GM12878 (cell line): Measurements from ENCODE around the gene KRT24. TPM values are rescaled to one million over a fixed set of nuclear protein-coding genes. Genes with fewer than 3 reads are reported as not detected.

Source experiments
- ATAC-seq: fragments of 200-7000 bp; cut with Tn5 transposase; 3 replicates; pipeline ENCODE4 v1.9.1; 2020; ENCODE audit warnings: mild to moderate bottlenecking, moderate library complexity
- BruUV-seq: library from RNA; stranded (reverse); fragments of 400-500 nt; replicated peaks from 2 replicates; lab custom pipeline; 2021; lab: Mats Ljungman, UMichigan
- CTCF ChIA-PET: fragments of 300-600 bp; sonication (Branson Sonifier 250); formaldehyde crosslinking; extraction: SDS; loops from one replicate; lab custom pipeline; 2021; ENCODE audit warnings: inconsistent platforms; lab: Yijun Ruan, JAX
- POLR2A ChIA-PET: fragments of 350-600 bp; formaldehyde crosslinking; extraction: SDS; loops from one replicate; lab custom pipeline; 2021; ENCODE audit warnings: inconsistent platforms; lab: Charles Lee
- RAD21 ChIA-PET: fragments of 300-600 bp; sonication (Branson Sonifier 250); formaldehyde crosslinking; loops from one replicate; lab custom pipeline; 2023; ENCODE audit warnings: antibody characterized with exemption; ENCODE audit not compliant: unreplicated experiment; lab: Charles Lee
- SMC1A ChIA-PET: fragments of 300-600 bp; sonication (Branson Sonifier 250); formaldehyde crosslinking; loops from one replicate; lab custom pipeline; 2023; ENCODE audit not compliant: unreplicated experiment, uncharacterized antibody; lab: Charles Lee
- DNase-seq: peaks from one replicate; pipeline ENCODE4 v3.0.0-alpha.2; 2011; ENCODE audit warnings: low read depth, low spot score
- FAIRE-seq: peaks from 3 replicates; lab custom pipeline; 2011; peaks lifted over from hg19 to GRCh38; lab: Jason Lieb, UNC
- H2AFZ ChIP-seq: 2 replicates; pipeline ENCODE4 v1.6.0; 2011; ENCODE audit warnings: low read depth, low read length, control low read depth; ENCODE audit not compliant: control insufficient read depth
- H3K27ac ChIP-seq: 2 replicates; pipeline ENCODE4 v1.5.1; 2011; ENCODE audit warnings: control low read depth; ENCODE audit not compliant: control insufficient read depth, insufficient read depth
- H3K27me3 ChIP-seq, 2 experiments: replicated peaks in 1 of 2; 2 replicates each; pipeline versions ENCODE4 v1.6.0 to v1.6.1; 2011; ENCODE audit warnings: low read length in 1 of 2; ENCODE audit not compliant: control insufficient read depth in 2 of 2, insufficient read depth in 2 of 2
- H3K36me3 ChIP-seq, 2 experiments: 2 replicates each; pipeline ENCODE4 v1.5.1; 2011; ENCODE audit warnings: low read length in 1 of 2; ENCODE audit not compliant: control insufficient read depth in 2 of 2, insufficient read depth in 2 of 2
- H3K4me1 ChIP-seq: 2 replicates; pipeline ENCODE4 v1.6.1; 2011; ENCODE audit warnings: mild to moderate bottlenecking, low read length, moderate library complexity, mixed read lengths; ENCODE audit not compliant: control insufficient read depth, insufficient read depth
- H3K4me2 ChIP-seq: 2 replicates; pipeline ENCODE4 v1.6.0; 2011; ENCODE audit warnings: control low read depth; ENCODE audit not compliant: control insufficient read depth, insufficient read depth
- H3K4me3 ChIP-seq: fragments of 200-600 bp; sonication (generic); 2 replicates; pipeline ENCODE4 v1.5.1; 2016
- H3K79me2 ChIP-seq: 2 replicates; pipeline ENCODE4 v1.6.0; 2011; ENCODE audit warnings: low read length; ENCODE audit not compliant: control insufficient read depth, insufficient read depth
- H3K9ac ChIP-seq: 2 replicates; pipeline ENCODE4 v1.8.0; 2011; ENCODE audit warnings: low read length, control low read depth, mixed read lengths; ENCODE audit not compliant: control insufficient read depth, insufficient read depth
- H3K9me3 ChIP-seq: replicated peaks from 3 replicates; pipeline ENCODE4 v1.5.1; 2011; ENCODE audit warnings: mild to moderate bottlenecking, low read length; ENCODE audit not compliant: control insufficient read depth, insufficient read depth
- H4K20me1 ChIP-seq: 2 replicates; pipeline ENCODE4 v1.6.0; 2011; ENCODE audit not compliant: control insufficient read depth, insufficient read depth
- CTCF ChIP-seq, 3 experiments: IDR thresholded peaks in 2 of 3; conservative IDR thresholded peaks in 1 of 3; 2 replicates each; pipeline ENCODE4 v1.5.1; 2011; ENCODE audit warnings: low read depth in 3 of 3, low read length in 3 of 3, mild to moderate bottlenecking in 3 of 3, control low read depth in 2 of 3, moderate library complexity in 2 of 3, inconsistent platforms in 1 of 3, mixed read lengths in 1 of 3; ENCODE audit not compliant: control insufficient read depth in 2 of 3, insufficient read depth in 1 of 3; ENCODE audit errors: extremely low read depth in 1 of 3
- NFYB ChIP-seq: IDR thresholded peaks from 2 replicates; pipeline ENCODE4 v1.6.1; 2011; ENCODE audit warnings: low read depth, mild to moderate bottlenecking, low read length, improper control_type of control experiment, moderate library complexity; ENCODE audit not compliant: insufficient read depth
- POLR2AphosphoS5 ChIP-seq: IDR thresholded peaks from 2 replicates; pipeline ENCODE4 v1.6.1; 2011; ENCODE audit warnings: mild to moderate bottlenecking, low read length, inconsistent platforms
- PRDM15 ChIP-seq: fragments of 450-650 bp; formaldehyde crosslinking; IDR thresholded peaks from 2 replicates; pipeline ENCODE4 v1.4.0; 2020; ENCODE audit warnings: mild to moderate bottlenecking, moderate library complexity
- TCF3 ChIP-seq: IDR thresholded peaks from 2 replicates; pipeline ENCODE4 v1.6.1; 2012; ENCODE audit warnings: low read depth, mild to moderate bottlenecking, low read length, borderline replicate concordance; ENCODE audit not compliant: insufficient read depth
- WGBS: methylation state at CpG from one replicate; pipeline ENCODE4 v1.1.6; 2016; ENCODE audit warnings: low lambda C conversion rate; ENCODE audit not compliant: insufficient replicate concordance, insufficient coverage; ENCODE audit errors: missing lambda C conversion rate; 5-methylcytosine and 5-hydroxymethylcytosine counted together
- in situ Hi-C: fragments of 300-500 bp; cut with MboI; formaldehyde crosslinking; loops from 9 replicates; pipeline ENCODE4 v1.14.3; 2018; ENCODE audit warnings: mixed read lengths
- intact Hi-C: fragments of 100-400 bp; cut with micrococcal nuclease; formaldehyde crosslinking; loops from one replicate; pipeline ENCODE4 v1.14.2; 2022; ENCODE audit not compliant: unreplicated experiment
- polyA plus RNA-seq, 11 experiments: library from polyadenylated mRNA; depleted of rRNA in 4 of 11; unstranded in 6 of 11; stranded (reverse) in 5 of 11; fragments of >200 nt; fragmentation: Nextera tagmentation in 4 of 11; fragmentation: Illumina TruSeq in 1 of 11; extraction: Ambion mirVana in 4 of 11; extraction: Trizol in 1 of 11; gene quantifications; 1 replicate in 1 of 11; 2 replicates in 10 of 11; pipeline versions ENCODE4 v1.2.1 to v1.2.3, GENCODE V29; 2011 to 2016; ENCODE audit warnings: inconsistent platforms in 2 of 11, missing spikeins in 2 of 11, low read depth in 1 of 11
- total RNA-seq, 4 experiments: library from RNA; depleted of rRNA in 3 of 4; stranded (reverse); fragments of >200 nt in 3 of 4; fragmentation: Illumina TruSeq in 1 of 4; extraction: Trizol in 1 of 4; gene quantifications; 2 replicates each; pipeline versions ENCODE4 v1.2.1 to v1.2.3, GENCODE V29; 2013 to 2021

KRT24 gene
- total and polyA plus RNA-seq, 10 of the 15 experiments (the other 5 are each of a cell fraction or from before 2014, with no cell fraction given) = not detected

GRCh38 chr17:40727447-40728231 is 24.1 kb upstream of the KRT24 start (continued):
- TF ChIP-seq POLR2AphosphoS5 = no peak
- no peak for TF ChIP-seq PRDM15
- TF ChIP-seq NFYB = no peak

GRCh38 chr17:40726919-40727318 is 23.4 kb upstream of the KRT24 start:
- no TSS peak for BruUV-seq
- ChIA-PET RAD21 (interaction anchor here (0.9 to 1.4 kb wide), 12 partner anchors 7 to 937 kb away, joined by 3 to 16 read pairs (median 4); partner anchors contain the start of gene SMARCE1), POLR2A (interaction anchor here (0.8 to 1.1 kb wide), 3 partner anchors 11 to 103 kb away, joined by 3 read pairs; no protein-coding TSS in a partner anchor), CTCF (interaction anchor here (0.9 to 1.3 kb wide), 9 partner anchors 12 to 111 kb away, joined by 3 to 14 read pairs (median 4); no protein-coding TSS in a partner anchor), SMC1A (interaction anchor here (0.6 to 1.6 kb wide), 19 partner anchors 9 to 1263 kb away, joined by 3 to 10 read pairs (median 4); partner anchors contain the start of gene KRT25)
- Histone ChIP-seq H3K9me3 (no peaks in the 10 kb centered on the region; the same call in 1 of the 3 replicates), H3K4me3 (no peak overlapping the region), H3K27me3 (no peaks in the 10 kb centered on the region; a peak in 1 of 4 replicates), H3K79me2 (no peaks in the 10 kb centered on the region), H3K36me3 (no peaks in the 10 kb centered on the region), H2AFZ (no peak overlapping the region), H3K9ac (no peak overlapping the region), H3K27ac (no peak overlapping the region), H3K4me2 (no peak overlapping the region), H3K4me1 (peaks cover 3% of the 10 kb centered on the region; the same call in 1 of the 2 replicates), H4K20me1 (no peaks in the 10 kb centered on the region)
- no peak for TF ChIP-seq TCF3
- peak in 1 of 3 experiments; percentile 22; a peak in 2 of 6 replicates for TF ChIP-seq CTCF (IDR thresholded peaks at IDR 0.05 in 2 of 3, conservative IDR thresholded peaks at IDR 0.05 in 1 of 3; ENCODE audit: control insufficient read depth in 2 of 3, extremely low read depth in 1 of 3, insufficient read depth in 1 of 3, low read depth in 3 of 3, low read length in 3 of 3)
- intact Hi-C loops = loop anchor here (5.0 to 10.0 kb wide), 3 partner anchors 80 to 162 kb away; partner anchors contain the start of genes CCR7 and SMARCE1
- FAIRE-seq (no peak), ATAC-seq (peak; percentile 49), DNase-seq (no peak)
- WGBS = 67% methylated on average over 2 of the region's 2 CpGs
- in situ Hi-C loops = no loop called here
